Mucosa of rectum (tissue), 2 donors: ENCODE data around the gene SRBD1.

Experiments
- H3K27ac ChIP-seq, 2 donors: one replicate each; pipeline ENCODE4 v1.7.0; 2013; ENCODE audit warnings: inconsistent platforms in 2 of 2, low read depth in 2 of 2, low read length in 2 of 2
- H3K27me3 ChIP-seq, 2 donors: one replicate each; pipeline ENCODE4 v1.7.0; 2013; ENCODE audit warnings: low read length in 2 of 2; ENCODE audit not compliant: control insufficient read depth in 2 of 2, insufficient read depth in 2 of 2
- H3K36me3 ChIP-seq, 2 donors: one replicate each; pipeline ENCODE4 v1.7.0; 2013; ENCODE audit warnings: low read length in 2 of 2; ENCODE audit not compliant: control insufficient read depth in 2 of 2, insufficient read depth in 2 of 2
- H3K4me1 ChIP-seq, 2 donors: one replicate each; pipeline ENCODE4 v1.7.0; 2013; ENCODE audit warnings: low read length in 2 of 2, mild to moderate bottlenecking in 1 of 2; ENCODE audit not compliant: control insufficient read depth in 2 of 2, insufficient read depth in 2 of 2
- H3K4me3 ChIP-seq, 2 donors: one replicate each; pipeline ENCODE4 v1.7.0; 2013; ENCODE audit warnings: low read length in 2 of 2
- H3K9ac ChIP-seq, 2 donors: one replicate each; pipeline ENCODE4 v1.7.0; 2013; ENCODE audit warnings: low read length in 2 of 2, low read depth in 1 of 2, mild to moderate bottlenecking in 1 of 2
- H3K9me3 ChIP-seq, 2 donors: one replicate each; pipeline ENCODE4 v1.7.0; 2013; ENCODE audit warnings: low read length in 2 of 2; ENCODE audit not compliant: control insufficient read depth in 2 of 2
- donor health status: healthy.
- donor health status: Normal muscosa, but diverticular disease.

Gene SRBD1

DNA sequence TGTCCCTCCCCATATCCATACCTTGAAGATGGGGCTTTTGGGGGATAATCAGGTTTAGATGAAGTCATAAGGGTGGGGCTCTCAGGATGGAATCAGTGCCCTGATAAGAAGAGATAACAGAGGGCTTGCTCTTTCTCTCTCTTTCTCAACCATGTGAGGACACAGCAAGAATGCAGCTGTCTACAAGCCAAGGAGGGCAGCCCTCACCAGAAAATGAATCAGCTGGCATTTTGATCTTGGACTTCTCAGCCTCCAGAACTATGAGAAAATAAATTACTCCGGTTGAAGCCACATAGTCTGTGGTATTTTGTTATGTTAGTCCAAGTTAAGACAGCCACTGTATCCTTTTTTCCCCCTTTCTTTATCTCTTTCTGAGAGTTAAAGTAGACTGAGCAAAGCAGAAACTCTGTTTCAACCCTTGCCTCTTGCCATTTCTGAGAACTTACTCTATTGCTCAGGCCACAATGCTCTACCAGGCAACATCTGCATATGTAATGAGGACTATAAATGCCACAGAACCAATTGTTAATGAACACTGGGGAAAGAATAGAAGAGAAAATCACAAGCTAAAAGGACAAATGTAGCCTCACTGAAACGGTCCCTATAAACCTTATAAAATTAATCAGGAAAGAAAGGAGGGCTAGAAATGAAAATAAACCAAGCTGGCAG is 56.9 kb downstream of the SRBD1 start:
- no peak overlapping the region for H3K27ac ChIP-seq
- H3K36me3 ChIP-seq: peaks cover 0 to 4% of the 10 kb centered on the region in 2 donors
- no peak overlapping the region for H3K9ac ChIP-seq
- no peak overlapping the region for H3K4me3 ChIP-seq
- H3K4me1 ChIP-seq: no peaks in the 10 kb centered on the region
- H3K27me3 ChIP-seq: no peaks in the 10 kb centered on the region
- no peaks in the 10 kb centered on the region for H3K9me3 ChIP-seq

DNA sequence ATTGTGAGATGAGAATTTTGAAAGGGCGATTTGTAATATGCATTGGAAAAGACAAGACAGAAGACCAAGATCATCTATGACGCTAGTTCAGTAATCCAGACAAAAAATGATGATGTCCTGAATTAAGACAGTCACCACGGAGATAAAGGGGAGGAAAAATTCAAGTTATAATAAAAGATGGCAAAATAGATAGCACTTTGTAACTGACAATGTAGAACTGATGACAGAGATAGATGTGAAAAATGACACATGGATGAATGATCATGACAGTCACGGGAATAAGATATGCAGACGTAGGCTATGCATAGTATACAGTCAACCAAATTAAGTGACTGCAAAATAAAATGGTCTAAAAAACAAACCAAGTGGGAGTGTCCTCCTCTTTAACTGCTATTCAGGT is 59.2 kb downstream of the SRBD1 start:
- H3K4me3 ChIP-seq: no peak overlapping the region
- no peaks in the 10 kb centered on the region for H3K4me1 ChIP-seq
- H3K9me3 ChIP-seq: no peaks in the 10 kb centered on the region
- peaks cover 7 to 11% of the 10 kb centered on the region in 2 donors for H3K36me3 ChIP-seq
- H3K27me3 ChIP-seq: no peaks in the 10 kb centered on the region
- H3K27ac ChIP-seq: no peak overlapping the region
- no peak overlapping the region for H3K9ac ChIP-seq

DNA sequence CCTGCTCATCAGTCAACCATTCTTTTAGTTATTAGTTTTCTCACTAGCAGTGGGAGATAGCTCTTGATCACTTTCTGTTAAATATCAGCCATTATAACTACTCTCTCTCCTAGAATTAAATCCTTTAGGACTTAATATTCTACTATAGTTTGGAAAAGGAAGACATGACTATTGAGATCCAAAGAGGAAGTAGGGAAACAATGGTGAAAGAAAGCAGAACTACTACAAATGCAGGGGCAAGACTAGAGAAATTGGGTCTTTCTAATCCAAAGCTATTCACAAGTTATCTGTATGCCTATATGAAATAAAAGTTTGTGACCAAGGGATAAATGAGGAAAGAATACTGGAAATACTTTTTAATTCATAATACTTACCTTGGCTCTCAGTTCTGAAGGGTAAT is 65.1 kb downstream of the SRBD1 start:
- Histone ChIP-seq H3K27me3 (no peaks in the 10 kb centered on the region), H3K9ac (no peak overlapping the region), H3K4me1 (no peaks in the 10 kb centered on the region), H3K9me3 (peaks cover 3 to 10% of the 10 kb centered on the region in 2 donors), H3K27ac (no peak overlapping the region), H3K4me3 (no peak overlapping the region), H3K36me3 (peaks cover 41% of the 10 kb centered on the region in 2 donors)

DNA sequence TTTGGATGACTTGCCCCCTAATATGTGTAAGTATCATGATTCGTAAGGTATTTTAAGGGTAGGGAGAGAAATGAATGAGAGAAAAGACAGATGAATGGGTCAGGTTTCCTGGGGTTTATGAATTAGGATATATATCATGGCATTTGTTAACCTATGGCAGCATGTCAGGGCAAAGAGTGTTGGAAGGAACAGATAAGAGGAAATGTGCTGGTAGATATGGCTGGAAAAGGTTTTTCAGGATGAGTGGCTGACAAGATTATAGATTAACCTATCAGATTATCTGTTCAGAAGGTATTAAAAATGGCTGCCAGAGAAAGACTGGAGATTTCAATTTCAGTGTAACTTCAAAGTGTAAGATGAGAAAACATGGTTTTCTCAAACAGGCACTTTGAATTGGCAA is 67.8 kb downstream of the SRBD1 start:
- H3K9me3 ChIP-seq: peaks cover 3 to 10% of the 10 kb centered on the region in 2 donors
- H3K27me3 ChIP-seq: no peaks in the 10 kb centered on the region
- H3K9ac ChIP-seq: no peak overlapping the region
- no peak overlapping the region for H3K4me3 ChIP-seq
- H3K4me1 ChIP-seq: no peaks in the 10 kb centered on the region
- peaks cover 39 to 48% of the 10 kb centered on the region in 2 donors for H3K36me3 ChIP-seq
- no peak overlapping the region for H3K27ac ChIP-seq

GRCh38 chr2:45542013-45542412 is 69.1 kb downstream of the SRBD1 start:
- peaks cover 42 to 47% of the 10 kb centered on the region in 2 donors for H3K36me3 ChIP-seq
- no peaks in the 10 kb centered on the region for H3K4me1 ChIP-seq
- peaks cover 3 to 10% of the 10 kb centered on the region in 2 donors for H3K9me3 ChIP-seq
- no peaks in the 10 kb centered on the region for H3K27me3 ChIP-seq
- H3K27ac ChIP-seq: no peak overlapping the region
- no peak overlapping the region for H3K4me3 ChIP-seq
- no peak overlapping the region for H3K9ac ChIP-seq

GRCh38 chr2:45541450-45541849 is 69.6 kb downstream of the SRBD1 start:
- Histone ChIP-seq H3K27me3 (no peaks in the 10 kb centered on the region), H3K9me3 (peaks cover 3 to 10% of the 10 kb centered on the region in 2 donors), H3K36me3 (peaks cover 38 to 42% of the 10 kb centered on the region in 2 donors), H3K27ac (no peak overlapping the region), H3K4me1 (no peaks in the 10 kb centered on the region), H3K9ac (no peak overlapping the region), H3K4me3 (no peak overlapping the region)

- no peak overlapping the region for H3K4me3 ChIP-seq
- no peak overlapping the region for H3K9ac ChIP-seq
- no peaks in the 10 kb centered on the region for H3K27me3 ChIP-seq
- no peaks in the 10 kb centered on the region for H3K4me1 ChIP-seq
- no peak overlapping the region for H3K27ac ChIP-seq
- peaks cover 34 to 38% of the 10 kb centered on the region in 2 donors for H3K36me3 ChIP-seq
- H3K9me3 ChIP-seq: peaks cover 3 to 10% of the 10 kb centered on the region in 2 donors
Measured at GRCh38 chr2:45540942-45541341, 70.1 kb downstream of the SRBD1 start.

DNA sequence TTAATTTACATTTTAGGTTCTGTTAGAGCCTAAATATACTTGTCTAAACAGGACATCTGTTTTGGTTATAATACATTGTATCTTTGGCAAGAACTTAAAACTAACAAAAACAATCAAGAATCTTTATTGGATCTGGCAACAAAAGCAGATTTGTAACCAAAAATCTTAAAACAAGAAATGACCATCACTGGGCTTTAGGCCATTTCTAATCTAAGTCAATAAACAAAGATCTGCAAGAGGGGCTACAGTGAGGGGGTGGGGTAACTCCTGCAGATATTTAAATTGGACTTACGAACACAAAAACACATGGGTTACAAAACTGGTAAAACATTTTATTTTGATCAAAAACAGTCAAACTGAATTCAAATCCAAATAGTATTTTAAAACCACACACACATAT is 77.3 kb downstream of the SRBD1 start:
- no peaks in the 10 kb centered on the region for H3K9me3 ChIP-seq
- no peak overlapping the region for H3K4me3 ChIP-seq
- no peaks in the 10 kb centered on the region for H3K4me1 ChIP-seq
- H3K27me3 ChIP-seq: no peaks in the 10 kb centered on the region
- H3K36me3 ChIP-seq: peaks cover 0 to 11% of the 10 kb centered on the region in 2 donors
- H3K9ac ChIP-seq: no peak overlapping the region
- H3K27ac ChIP-seq: no peak overlapping the region

- Histone ChIP-seq H3K36me3 (peaks cover 0 to 1% of the 10 kb centered on the region in 2 donors), H3K27me3 (no peaks in the 10 kb centered on the region), H3K4me1 (no peaks in the 10 kb centered on the region), H3K4me3 (no peak overlapping the region), H3K9ac (no peak overlapping the region), H3K27ac (no peak overlapping the region), H3K9me3 (no peaks in the 10 kb centered on the region)
Measured at GRCh38 chr2:45532181-45532580, 78.9 kb downstream of the SRBD1 start.

- H3K9me3 ChIP-seq: no peaks in the 10 kb centered on the region
- no peak overlapping the region for H3K9ac ChIP-seq
- H3K4me3 ChIP-seq: no peak overlapping the region
- no peak overlapping the region for H3K27ac ChIP-seq
- H3K27me3 ChIP-seq: no peaks in the 10 kb centered on the region
- H3K36me3 ChIP-seq: no peaks in the 10 kb centered on the region
- no peaks in the 10 kb centered on the region for H3K4me1 ChIP-seq
Measured at GRCh38 chr2:45524016-45524415, 87.1 kb downstream of the SRBD1 start.
